Fibroblast of mammary gland (primary cell): ENCODE results near the gene FLCN.

Source experiments
- DNase-seq: peaks from one replicate; pipeline ENCODE4 v3.0.0-alpha.2; 2010; ENCODE audit warnings: low read depth
- H3K4me3 ChIP-seq: 2 replicates; pipeline ENCODE4 v1.5.1; 2011; ENCODE audit warnings: low read depth, mild to moderate bottlenecking, low read length, moderate library complexity; ENCODE audit not compliant: control insufficient read depth
- TF ChIP-seq, protein P1 (sequence below): conservative IDR thresholded peaks from 2 replicates; pipeline ENCODE4 v1.5.1; 2011; ENCODE audit warnings: low read depth, low read length, inconsistent platforms; ENCODE audit not compliant: control insufficient read depth, insufficient read depth

The FLCN gene

DNA sequence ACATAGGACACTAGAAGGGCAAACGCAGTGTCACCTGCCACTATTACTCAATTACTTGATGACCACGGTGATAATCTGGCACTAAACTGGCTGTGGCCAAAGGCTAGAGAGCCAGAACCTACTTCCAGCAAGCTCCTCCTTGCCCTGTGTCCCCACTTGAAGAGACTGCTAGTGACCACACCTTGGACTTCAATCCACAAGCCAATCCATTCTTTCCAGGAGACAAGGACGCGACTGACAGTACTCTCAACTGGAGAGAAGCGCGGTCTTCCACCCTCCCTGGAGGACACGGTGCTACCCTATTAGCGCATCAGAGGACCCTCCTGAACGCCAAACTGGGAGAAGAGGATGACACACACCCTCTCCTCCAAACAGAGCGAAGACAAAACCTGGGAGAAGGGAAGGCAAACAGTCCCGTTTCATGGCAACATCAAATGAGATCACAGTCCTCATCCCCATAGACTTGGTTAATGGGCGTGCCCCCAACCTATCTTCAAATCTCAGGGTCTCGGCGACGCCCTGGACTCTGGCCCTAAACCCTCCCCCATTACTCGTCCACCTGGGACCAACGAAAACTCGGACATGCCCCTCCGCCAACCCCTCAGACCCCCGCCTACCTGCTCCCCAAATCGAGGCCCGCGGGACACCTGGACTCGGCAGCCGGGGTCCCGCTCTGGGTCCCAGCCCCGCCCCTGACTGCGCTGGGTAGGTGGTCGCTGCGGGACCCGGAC lies 508 bp downstream of the FLCN start:
- peak; percentile 49 for DNase-seq
- peak overlapping the region; percentile 96 for H3K4me3 ChIP-seq
- TF ChIP-seq, protein P1, sequence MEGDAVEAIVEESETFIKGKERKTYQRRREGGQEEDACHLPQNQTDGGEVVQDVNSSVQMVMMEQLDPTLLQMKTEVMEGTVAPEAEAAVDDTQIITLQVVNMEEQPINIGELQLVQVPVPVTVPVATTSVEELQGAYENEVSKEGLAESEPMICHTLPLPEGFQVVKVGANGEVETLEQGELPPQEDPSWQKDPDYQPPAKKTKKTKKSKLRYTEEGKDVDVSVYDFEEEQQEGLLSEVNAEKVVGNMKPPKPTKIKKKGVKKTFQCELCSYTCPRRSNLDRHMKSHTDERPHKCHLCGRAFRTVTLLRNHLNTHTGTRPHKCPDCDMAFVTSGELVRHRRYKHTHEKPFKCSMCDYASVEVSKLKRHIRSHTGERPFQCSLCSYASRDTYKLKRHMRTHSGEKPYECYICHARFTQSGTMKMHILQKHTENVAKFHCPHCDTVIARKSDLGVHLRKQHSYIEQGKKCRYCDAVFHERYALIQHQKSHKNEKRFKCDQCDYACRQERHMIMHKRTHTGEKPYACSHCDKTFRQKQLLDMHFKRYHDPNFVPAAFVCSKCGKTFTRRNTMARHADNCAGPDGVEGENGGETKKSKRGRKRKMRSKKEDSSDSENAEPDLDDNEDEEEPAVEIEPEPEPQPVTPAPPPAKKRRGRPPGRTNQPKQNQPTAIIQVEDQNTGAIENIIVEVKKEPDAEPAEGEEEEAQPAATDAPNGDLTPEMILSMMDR, result no peak

DNA sequence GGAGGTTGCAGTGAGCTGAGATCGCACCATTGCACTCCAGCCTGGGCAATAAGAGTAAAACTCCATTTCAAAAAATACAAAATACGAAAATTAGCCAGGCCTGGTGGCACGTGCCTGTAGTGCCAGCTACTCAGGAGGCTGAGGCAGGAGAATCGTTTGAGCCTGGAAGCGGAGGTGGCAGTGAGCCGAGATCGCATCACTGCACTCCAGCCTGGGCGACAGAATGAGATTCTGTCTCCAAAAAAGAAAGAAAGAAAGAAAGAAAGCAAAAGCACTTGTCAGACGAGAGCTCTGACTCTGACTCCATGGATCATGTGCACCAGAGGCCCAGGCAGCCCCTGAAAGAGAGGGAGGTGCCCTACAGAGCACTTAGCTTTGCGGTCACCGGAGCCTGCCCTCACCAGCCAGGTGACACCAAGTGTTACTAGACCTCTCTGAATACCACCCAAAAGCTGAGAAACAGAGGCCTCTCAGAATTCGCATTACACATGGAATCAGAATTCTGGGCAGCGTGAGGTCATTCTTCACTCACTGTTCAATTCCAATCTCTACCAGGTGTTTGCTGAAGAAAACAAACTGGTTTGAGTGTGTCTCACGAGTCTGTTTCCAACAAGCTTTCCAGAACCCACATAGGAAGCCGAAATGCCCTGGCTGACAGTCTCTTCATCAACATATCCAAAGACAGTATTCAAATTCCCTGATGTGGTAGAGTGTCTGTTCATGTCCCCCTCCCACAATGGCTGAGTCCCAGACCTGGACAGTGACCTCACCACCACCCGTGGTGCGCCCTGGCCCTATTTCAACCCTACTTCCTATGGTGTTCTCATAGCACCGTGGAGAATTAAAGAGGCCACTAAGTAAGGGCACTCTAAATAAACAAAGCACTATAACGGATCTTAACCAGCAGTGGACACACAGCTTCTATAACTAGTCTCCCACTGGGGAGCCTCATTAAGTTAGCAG lies 1.5 kb downstream of the FLCN start:
- DNase-seq, result peak; percentile 50
- TF ChIP-seq, protein P1, result no peak
- H3K4me3 ChIP-seq, result peak overlapping the region; percentile 96

DNA sequence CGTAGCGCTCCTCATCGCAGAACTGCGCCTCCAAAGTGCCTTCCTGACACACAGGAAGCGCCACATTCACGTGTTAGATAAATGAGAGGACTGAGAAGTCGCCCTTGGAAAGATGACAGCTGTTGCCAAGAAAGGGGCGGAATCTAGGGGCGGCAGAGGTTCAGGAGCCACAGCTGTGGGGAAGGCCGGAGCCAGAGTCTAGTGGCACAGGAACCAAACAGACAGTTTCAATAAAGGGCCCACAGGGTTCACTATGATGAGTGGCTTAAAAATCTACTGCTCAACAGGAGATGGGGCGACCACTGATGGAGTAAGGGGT lies 4.7 kb downstream of the FLCN start:
- TF ChIP-seq, protein P1, result no peak
- no peak overlapping the region for H3K4me3 ChIP-seq
- DNase-seq, result no peak

DNA sequence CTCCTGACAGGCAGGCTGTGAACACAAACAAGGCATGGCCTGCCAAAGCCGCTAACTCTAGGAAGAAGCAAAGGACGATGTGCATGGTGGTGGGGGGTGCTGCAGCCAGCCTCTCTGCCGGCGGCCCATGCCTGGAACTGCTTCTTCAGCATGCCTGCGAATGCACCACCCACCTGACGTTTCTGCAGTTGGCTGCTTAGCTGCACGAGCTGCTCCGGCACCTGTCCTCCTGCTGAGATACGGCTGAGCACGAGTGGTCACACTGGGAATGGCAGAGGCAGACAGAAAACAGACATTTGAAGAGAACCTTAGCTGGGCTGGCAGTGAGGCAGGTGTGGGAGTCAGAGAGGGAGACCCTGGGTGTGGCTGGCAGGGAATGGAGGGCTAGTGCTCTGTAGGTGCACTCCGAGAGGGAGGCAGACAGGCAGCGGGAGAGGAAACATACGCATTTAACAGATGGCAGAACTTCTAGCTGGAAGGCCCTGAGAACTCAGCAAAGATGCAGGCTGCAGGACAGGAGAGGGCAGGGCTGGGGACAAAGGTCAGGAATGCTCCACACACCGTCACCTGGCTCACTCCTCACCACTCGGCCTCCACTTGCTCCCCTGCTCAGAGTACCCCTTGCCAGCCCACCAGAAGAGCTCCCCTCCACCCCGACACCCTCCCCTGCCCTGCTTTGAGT lies 5.2 kb downstream of the FLCN start:
- TF ChIP-seq, protein P1, result no peak
- DNase-seq, result no peak
- no peak overlapping the region for H3K4me3 ChIP-seq

DNA sequence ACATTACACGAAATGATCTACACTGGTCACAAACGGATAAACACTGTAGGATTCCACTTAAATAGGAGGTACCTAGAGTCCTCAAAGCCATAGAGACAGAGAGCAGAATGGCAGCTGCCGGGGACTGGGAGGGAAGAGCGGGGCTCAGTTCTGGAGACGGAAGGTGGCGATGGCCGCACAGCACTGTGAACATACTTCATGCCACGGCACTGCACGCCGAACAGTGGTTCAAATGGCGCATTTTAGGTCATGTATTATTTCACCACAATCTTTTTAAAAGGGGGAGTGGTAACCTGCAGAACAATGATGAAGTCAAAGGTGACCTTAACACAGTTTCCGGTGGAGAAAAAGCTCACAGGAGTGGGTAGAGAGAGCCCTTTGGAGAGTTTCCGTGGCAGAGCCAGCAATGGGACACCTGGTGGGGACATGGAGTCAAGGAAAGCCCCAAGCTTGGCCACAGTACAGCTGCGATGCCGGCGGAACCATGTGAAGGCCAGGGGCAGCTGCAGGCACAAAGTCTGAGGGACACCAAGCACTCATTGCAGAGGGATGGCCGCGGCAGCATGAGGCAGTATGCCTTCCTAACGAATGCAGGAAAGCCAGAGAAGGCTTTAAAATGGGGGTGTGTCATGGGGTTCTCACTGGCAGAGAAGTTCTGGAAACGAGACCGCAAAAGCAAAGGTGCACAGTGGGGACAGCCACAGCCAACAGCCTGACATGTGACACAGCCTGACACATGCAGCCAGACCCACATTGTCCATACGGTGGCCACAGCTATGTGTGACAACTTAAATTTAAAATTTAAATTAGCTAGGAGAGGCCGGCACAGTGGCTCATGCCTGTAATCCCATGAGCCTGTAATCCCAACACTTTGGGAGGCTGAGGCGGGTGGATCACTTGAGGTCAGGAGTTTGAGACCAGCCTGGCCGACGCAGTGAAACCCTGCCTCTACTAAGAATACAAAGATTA lies 7.3 kb downstream of the FLCN start:
- DNase-seq, result no peak
- TF ChIP-seq, protein P1, result no peak
- no peak overlapping the region for H3K4me3 ChIP-seq
